B cell (primary cell): ENCODE results near the gene NHERF2.

ENCODE experiments used
- EZH2 ChIP-seq: IDR thresholded peaks from 2 replicates; pipeline ENCODE4 v1.6.1; 2012; ENCODE audit warnings: borderline replicate concordance, low read depth, mild to moderate bottlenecking, moderate library complexity, low read length; ENCODE audit not compliant: insufficient read depth, poor library complexity, severe bottlenecking
- TF ChIP-seq, protein P1 (sequence below): fragments of 200-600 bp; IDR thresholded peaks from one replicate; pipeline ENCODE4 v1.8.0; 2022; ENCODE audit warnings: antibody characterized with exemption, mild to moderate bottlenecking

DNA sequence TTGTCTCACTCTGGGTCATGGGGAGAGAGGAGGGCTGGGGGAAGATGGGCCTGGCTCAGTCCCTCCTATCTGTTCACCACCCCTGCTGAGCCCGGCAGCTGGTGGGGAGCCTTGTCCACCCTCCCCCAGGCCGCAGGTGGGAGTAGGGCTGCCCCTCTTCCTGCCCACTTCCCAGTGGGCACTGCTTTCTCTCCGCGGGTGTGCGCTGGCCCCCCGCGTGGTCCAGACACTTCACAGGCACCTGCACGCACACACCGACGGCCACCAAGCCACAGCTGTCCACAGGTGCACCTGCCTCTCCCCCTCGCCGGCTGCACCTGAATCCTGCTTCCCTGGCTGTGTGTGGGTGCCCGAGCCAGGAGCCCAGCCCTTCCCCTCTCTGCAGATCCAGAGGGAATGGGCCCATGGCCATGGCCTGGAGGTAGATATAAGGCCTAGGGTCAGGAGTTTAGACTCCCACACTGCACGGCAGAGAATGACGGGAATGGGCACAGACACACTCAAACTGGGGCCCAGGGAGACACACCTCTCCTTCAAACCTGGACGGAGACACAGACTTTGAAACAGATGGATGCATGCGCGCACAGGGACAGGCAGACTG is 2.0 kb downstream of the NHERF2 start:
- no peak for TF ChIP-seq EZH2
- TF ChIP-seq, protein P1, sequence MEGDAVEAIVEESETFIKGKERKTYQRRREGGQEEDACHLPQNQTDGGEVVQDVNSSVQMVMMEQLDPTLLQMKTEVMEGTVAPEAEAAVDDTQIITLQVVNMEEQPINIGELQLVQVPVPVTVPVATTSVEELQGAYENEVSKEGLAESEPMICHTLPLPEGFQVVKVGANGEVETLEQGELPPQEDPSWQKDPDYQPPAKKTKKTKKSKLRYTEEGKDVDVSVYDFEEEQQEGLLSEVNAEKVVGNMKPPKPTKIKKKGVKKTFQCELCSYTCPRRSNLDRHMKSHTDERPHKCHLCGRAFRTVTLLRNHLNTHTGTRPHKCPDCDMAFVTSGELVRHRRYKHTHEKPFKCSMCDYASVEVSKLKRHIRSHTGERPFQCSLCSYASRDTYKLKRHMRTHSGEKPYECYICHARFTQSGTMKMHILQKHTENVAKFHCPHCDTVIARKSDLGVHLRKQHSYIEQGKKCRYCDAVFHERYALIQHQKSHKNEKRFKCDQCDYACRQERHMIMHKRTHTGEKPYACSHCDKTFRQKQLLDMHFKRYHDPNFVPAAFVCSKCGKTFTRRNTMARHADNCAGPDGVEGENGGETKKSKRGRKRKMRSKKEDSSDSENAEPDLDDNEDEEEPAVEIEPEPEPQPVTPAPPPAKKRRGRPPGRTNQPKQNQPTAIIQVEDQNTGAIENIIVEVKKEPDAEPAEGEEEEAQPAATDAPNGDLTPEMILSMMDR = no peak
